HUES64 (cell line): Measurements from ENCODE around the gene UBR4.

Source experiments
- H3K27ac ChIP-seq: 2 replicates; pipeline ENCODE4 v1.7.0; 2013; ENCODE audit warnings: low read depth, low read length, inconsistent platforms
- H3K27me3 ChIP-seq: 2 replicates; pipeline ENCODE4 v1.6.1; 2013; ENCODE audit warnings: mild to moderate bottlenecking, low read length; ENCODE audit not compliant: insufficient read depth
- H3K36me3 ChIP-seq: 2 replicates; pipeline ENCODE4 v1.6.1; 2013; ENCODE audit warnings: mild to moderate bottlenecking, low read length; ENCODE audit not compliant: insufficient read depth
- H3K4me1 ChIP-seq: 2 replicates; pipeline ENCODE4 v1.6.1; 2013; ENCODE audit warnings: mild to moderate bottlenecking, low read length, moderate library complexity; ENCODE audit not compliant: insufficient read depth
- H3K4me3 ChIP-seq: 2 replicates; pipeline ENCODE4 v1.5.1; 2013; ENCODE audit warnings: mild to moderate bottlenecking, low read length, moderate library complexity
- H3K9ac ChIP-seq: 2 replicates; pipeline ENCODE4 v1.6.1; 2013; ENCODE audit warnings: mild to moderate bottlenecking, low read depth, low read length
- H3K9me3 ChIP-seq: 2 replicates; pipeline ENCODE4 v1.6.1; 2013; ENCODE audit warnings: low read depth, low read length; ENCODE audit not compliant: insufficient read depth
- WGBS: fragments of 150-250, 120-280 bp; methylation state at CpG from one replicate; pipeline ENCODE4 v1.1.7; 2013; ENCODE audit warnings: missing lambda C conversion rate; 5-methylcytosine and 5-hydroxymethylcytosine counted together

Gene UBR4

DNA sequence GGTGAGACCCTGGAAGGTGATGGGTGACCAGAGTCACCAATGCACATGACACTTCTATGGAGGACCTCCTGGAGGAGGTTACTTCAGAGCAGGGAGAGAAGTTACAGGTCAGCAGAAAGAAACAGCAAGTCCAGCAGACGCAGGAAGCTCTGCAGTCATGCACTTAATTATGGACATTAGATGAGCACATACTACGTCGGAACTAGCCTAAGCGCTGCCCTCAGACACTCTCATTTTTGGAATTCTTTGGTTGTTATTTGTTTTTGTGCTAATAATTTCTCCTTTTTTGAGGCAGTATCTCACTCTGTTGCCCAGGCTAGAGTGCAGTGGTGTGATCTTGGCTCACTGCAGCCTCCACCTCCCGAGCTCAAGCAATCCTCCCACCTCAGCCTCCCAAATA, 160.3 kb downstream of the UBR4 start:
- 96% methylated on average over 5 of the region's 5 CpGs for WGBS
- Histone ChIP-seq H3K27ac (no peak overlapping the region), H3K4me3 (no peak overlapping the region), H3K36me3 (no peaks in the 10 kb centered on the region), H3K27me3 (no peaks in the 10 kb centered on the region), H3K4me1 (no peaks in the 10 kb centered on the region), H3K9ac (no peak overlapping the region), H3K9me3 (no peaks in the 10 kb centered on the region)

DNA sequence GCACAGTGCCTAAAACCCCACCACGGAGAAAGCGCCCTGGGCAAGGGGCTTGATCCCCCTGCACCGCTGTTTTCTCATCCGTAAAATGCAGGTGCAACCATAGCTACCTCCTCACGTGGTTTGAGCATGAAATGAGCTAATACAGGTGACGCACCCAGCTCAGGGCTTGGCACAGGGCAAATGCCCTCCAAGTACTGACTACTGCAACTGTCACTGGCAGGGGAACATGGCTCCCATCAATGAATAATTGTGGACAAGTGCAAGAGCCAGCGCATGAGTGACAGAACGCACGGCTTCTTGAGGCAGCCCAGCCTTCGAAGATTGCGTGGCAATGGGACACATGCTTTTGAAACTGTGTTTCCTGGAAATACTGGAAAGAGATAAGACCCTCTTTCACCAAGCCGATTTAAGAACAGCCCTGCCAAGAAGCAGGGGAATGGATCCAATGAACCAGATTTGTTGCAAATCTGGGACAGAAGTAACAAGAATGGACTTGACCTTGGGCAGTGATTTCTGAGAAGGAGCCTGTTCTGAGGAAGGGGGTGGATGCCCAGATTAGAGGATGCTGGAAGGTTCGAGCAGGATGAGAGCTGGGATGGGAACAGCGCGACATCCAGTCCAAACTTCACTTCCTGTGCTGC, 160.8 kb downstream of the UBR4 start:
- no peak overlapping the region for H3K9ac ChIP-seq
- H3K4me3 ChIP-seq, result no peak overlapping the region
- WGBS, result 92% methylated on average over 15 of the region's 15 CpGs
- H3K27me3 ChIP-seq, result no peaks in the 10 kb centered on the region
- no peaks in the 10 kb centered on the region for H3K4me1 ChIP-seq
- no peak overlapping the region for H3K27ac ChIP-seq
- H3K9me3 ChIP-seq, result no peaks in the 10 kb centered on the region
- H3K36me3 ChIP-seq, result no peaks in the 10 kb centered on the region

DNA sequence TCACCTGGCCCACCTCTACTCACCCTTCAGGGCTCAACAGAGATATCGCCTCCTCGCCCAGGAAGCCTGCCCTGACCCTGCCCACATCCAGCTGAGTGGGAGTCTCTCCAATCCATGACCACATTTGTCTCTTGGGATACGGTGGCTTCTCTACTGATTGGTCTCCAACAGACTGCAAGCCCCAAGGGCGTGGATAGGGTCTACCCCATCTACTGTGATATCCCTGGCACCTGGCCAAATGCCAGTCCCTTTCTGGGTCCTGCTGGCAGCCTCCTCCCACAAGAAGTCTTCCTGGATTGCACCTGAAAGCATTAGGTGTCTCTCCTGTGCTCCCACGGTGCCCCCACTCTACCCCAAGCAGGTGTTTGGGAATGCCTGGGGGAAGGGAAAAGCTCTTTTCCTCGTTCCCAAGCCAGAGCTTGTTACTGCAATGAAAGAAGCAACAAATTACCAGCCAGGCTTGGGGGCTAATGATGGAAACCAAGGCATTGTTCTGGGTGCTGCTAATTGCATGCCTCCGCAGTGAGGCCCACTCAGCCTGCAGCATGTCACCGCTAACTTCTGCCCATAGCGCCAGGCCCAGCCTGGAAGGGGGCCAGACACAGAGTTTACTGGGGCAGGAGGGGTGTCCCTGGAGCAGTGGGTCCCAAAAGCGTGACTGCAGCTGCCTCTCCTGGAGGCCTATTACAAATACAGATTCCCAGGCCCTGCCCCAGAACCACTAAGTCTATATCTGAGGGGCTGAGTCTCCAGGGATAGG, 162.9 kb downstream of the UBR4 start:
- Histone ChIP-seq H3K27ac (no peak overlapping the region), H3K4me1 (no peaks in the 10 kb centered on the region), H3K36me3 (no peaks in the 10 kb centered on the region), H3K27me3 (no peaks in the 10 kb centered on the region), H3K9ac (no peak overlapping the region), H3K9me3 (no peaks in the 10 kb centered on the region), H3K4me3 (no peak overlapping the region)
- 91% methylated on average over 10 of the region's 10 CpGs for WGBS

DNA sequence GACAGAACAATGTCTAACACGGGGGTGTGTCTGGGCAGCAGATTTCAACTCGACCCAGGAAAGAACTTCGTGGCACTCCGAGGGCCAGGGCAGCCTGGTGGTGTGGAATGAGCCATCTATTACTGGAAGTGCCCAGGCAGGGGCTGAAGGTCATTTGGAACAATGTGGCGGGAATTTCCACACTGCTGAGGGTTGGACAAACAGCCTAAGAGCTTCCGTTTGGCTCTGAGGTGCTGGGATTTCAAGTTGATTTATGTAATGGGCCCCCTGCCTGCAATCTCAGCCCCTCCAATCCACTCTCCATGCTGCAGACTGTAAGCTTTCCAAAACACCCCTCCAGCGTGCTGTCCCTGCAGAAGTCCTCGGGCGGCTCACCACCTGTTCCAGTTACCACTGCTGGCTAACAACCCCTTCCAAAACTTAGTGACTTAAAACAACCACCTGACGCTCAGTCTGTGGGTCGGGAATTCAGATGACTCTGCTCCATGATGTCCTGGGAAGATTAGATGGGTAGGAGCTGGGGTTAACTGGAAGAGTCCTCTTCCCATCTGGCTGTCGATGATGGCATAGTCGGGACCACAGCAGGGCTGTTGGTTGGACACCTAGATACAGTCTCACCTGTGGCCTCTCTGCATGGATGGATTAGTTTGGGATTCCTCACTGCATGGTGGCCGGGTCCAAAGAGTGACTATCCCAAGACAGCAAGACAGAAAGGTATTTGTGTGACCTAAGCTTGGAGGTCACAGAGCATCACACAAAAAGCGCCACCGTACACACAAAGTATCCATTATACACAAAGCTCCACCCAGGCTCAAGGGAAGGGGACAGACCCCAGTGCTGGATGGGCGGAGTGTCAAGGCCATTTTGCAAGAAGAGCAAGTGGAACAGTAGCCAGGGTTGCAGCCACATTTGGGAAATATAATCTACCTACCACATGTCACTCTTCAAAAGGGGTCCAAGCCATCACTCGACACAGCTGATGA, 163.9 kb downstream of the UBR4 start:
- H3K9ac ChIP-seq, result no peak overlapping the region
- no peaks in the 10 kb centered on the region for H3K9me3 ChIP-seq
- whole genome bisulfite sequencing, result 90% methylated on average over 17 of the region's 18 CpGs
- H3K27ac ChIP-seq, result no peak overlapping the region
- no peaks in the 10 kb centered on the region for H3K27me3 ChIP-seq
- H3K36me3 ChIP-seq, result no peaks in the 10 kb centered on the region
- H3K4me3 ChIP-seq, result no peak overlapping the region
- H3K4me1 ChIP-seq, result no peaks in the 10 kb centered on the region

DNA sequence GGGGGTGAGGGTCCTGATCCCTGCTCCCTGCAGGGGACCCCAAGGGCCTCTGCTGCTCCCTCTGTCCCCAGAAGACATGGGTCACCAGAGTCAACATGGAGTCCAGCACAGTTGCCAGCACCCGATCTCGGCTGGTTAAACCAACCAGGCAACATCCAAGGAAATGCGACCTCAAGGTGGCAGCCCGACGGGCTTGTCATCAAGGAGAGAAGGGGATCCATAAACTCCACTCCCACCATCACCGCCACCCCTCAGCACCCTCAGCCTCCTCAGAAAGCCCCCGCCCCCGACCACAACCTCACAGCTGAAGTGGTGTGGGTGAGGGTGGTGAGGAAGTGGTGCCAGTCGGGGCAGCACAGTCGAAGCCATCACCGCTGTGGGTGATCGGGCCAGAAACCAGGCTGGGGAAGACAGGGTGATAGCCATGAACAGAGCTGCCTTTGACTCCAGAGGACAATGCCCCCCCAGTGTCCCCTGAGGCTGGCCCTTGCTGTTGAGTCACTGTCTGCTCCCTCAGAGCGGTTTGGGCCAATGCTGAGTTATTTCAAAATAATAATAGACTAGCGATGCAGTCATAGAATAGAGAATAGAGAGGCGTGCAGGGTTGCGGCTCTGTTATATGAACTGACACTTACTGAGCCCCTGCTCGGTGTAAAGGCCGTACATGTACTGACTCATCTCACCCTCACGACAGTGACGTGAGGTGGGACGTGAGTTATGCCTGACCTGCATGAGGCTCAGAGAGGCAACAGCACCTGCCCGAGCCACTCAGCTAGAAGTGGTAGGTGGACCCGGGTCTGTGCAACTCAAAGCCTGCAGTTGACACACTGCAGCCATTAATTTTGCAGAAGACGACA, 164.9 kb downstream of the UBR4 start:
- no peaks in the 10 kb centered on the region for H3K9me3 ChIP-seq
- whole genome bisulfite sequencing, result 91% methylated on average over 22 of the region's 24 CpGs
- H3K4me1 ChIP-seq, result no peaks in the 10 kb centered on the region
- H3K9ac ChIP-seq, result no peak overlapping the region
- H3K27me3 ChIP-seq, result no peaks in the 10 kb centered on the region
- no peak overlapping the region for H3K27ac ChIP-seq
- no peak overlapping the region for H3K4me3 ChIP-seq
- no peaks in the 10 kb centered on the region for H3K36me3 ChIP-seq

DNA sequence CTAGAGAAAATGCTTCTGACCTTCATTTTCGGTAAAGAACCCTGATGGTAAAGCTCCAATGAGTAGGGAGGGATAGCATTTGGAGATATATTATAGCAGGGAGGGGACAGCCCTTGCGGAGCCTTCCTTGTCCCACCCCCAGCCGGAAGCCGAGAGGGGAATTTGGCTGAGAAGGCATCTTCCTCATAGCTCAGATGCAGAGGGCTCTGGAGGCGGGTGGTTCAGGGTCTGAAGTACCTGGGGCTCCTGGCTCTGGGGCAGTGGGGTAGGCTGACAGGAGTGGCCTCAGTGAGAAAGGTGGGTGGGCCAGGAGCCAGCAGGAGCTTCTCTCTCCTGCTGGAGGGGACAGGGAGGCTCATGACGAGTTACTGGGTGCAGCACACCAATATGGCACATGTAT, 165.6 kb downstream of the UBR4 start:
- Histone ChIP-seq H3K9ac (no peak overlapping the region), H3K27me3 (no peaks in the 10 kb centered on the region), H3K36me3 (no peaks in the 10 kb centered on the region), H3K27ac (no peak overlapping the region), H3K4me1 (no peaks in the 10 kb centered on the region), H3K4me3 (no peak overlapping the region), H3K9me3 (no peaks in the 10 kb centered on the region)
- whole genome bisulfite sequencing, result 91% methylated on average over 6 of the region's 6 CpGs

DNA sequence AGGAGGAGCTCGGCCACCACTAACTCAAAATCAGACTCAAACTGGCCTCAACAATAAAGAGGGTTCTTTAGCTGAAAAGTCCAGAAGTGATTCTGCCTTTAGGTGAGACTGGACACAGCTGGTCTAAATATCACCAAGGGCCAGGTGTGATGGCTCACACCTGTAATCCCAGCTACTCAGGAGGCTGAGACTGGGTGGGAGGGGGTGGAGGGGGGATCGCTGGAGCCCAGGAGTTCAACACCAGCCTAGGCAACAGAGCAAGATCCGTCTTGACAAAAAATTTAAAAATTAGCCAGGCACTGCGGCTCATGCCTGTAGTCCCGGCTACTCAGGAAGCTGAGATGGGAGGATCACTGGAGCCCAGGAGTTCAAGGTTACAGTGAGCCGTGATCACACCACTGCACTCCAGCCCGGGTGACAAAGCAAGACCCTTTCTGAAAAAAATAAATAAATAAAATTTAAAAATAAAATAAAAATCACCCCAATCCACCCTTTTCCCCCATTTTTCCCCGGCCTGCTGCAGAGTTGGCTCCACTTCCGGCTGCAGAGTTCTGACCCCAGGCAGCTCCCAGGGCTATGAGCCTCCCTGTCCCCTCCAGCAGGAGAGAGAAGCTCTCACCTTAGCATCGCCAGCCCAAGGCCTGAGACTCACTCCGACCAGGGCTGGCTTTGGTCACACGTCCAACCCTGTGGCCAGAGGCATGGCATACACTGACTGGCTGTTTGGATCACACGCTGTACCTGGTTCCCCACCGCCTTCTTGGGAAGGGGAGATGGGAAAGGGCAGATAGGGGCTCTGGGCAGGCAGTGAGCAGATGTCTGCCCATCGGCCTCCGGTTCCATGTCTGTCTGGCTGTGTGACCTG, 166.3 kb downstream of the UBR4 start:
- Histone ChIP-seq H3K27ac (no peak overlapping the region), H3K4me1 (no peaks in the 10 kb centered on the region), H3K36me3 (no peaks in the 10 kb centered on the region), H3K9me3 (no peaks in the 10 kb centered on the region), H3K9ac (no peak overlapping the region), H3K4me3 (no peak overlapping the region), H3K27me3 (no peaks in the 10 kb centered on the region)
- 81% methylated on average over 14 of the region's 16 CpGs for WGBS

DNA sequence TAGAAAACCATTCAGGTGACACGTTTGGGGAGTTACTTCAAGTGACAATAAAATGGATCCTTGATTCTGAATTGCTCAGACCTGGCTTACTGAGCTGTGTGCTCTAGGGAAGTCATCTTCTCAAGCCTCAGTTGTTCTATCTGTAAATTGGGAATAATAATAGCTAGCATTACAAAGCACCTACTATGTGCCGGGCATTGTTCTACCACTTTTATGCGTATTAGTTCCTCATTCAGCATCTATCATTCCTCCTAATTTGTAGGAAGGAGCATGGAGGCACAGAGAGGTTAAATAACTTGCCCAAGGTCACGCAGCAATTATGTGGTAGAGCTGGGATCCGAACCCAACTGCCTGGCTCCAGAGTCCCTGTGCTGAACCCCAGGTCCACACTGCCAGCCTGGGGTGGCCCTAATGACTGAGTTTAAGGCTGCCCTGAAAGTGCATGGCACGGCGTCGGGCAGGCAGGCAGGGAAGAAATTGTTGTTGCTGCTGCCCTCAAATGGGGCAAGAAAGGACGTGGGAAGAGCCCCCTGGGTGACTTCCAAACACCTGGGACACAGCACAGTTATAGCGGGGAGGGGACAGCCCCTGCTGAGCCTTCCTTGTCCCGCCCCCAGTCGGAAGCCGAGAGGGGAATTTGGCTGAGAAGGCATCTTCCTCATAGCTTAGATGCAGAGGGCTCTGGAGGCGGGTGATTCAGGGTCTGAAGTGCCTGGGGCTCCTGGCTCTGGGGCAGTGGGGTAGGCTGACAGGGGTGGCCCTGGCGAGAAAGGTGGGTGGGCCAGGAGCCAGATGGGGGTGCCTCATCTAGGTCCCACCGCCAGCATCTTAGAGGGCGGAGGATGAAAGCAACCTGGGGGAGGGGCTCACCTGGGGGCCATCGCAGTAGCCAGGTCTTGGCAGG, 167.1 kb downstream of the UBR4 start:
- Histone ChIP-seq H3K4me1 (no peaks in the 10 kb centered on the region), H3K27ac (no peak overlapping the region), H3K4me3 (no peak overlapping the region), H3K9ac (no peak overlapping the region), H3K9me3 (no peaks in the 10 kb centered on the region), H3K36me3 (no peaks in the 10 kb centered on the region), H3K27me3 (no peaks in the 10 kb centered on the region)
- 46% methylated on average over 16 of the region's 18 CpGs for WGBS

DNA sequence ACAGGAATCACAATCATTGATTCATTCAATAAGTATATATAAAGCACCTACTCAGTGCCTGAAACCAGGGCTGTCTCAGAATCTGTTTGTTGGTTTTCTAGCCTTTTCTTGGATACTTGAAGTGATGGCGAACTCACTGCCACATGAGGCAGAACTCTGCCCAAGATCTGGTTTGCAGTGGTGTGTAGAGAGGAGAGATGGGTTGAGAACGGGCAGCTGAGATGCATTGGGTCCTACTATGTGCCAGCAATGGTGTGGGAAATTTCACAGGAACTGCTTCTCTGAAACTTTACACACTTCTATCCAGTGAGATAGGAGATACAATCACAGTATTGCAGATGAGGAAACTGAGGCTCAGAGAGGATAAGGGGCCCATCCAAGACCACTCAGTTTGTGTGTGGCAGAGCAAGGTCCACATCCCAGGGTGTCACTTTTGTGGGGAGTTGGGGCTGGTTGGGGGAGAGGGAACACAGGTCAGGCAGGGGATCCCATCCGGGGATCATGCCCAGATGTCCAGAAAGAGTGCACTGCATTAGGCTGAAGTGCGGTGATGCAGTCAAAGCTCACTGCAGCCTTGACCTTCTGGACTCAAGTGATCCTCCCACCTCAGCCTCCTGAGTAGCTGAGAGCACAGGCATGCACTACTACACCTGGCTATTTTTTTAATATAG, 169.9 kb downstream of the UBR4 start:
- Histone ChIP-seq H3K27ac (no peak overlapping the region), H3K9ac (no peak overlapping the region), H3K4me1 (no peaks in the 10 kb centered on the region), H3K27me3 (no peaks in the 10 kb centered on the region), H3K9me3 (no peaks in the 10 kb centered on the region), H3K4me3 (no peak overlapping the region), H3K36me3 (no peaks in the 10 kb centered on the region)
- 94% methylated on average over 4 of the region's 4 CpGs for WGBS
